ENCODE measurements around the gene RCBTB2. TPM values are rescaled to one million over a fixed set of nuclear protein-coding genes. Genes with fewer than 3 reads are reported as not detected.
A peak's percentile ranks its signal among the peaks of the same experiment; 100 is the strongest.

RCBTB2 gene
- total RNA-seq, 2 donors from 2014 or later: 5.2 to 13.4 TPM

- Histone ChIP-seq H3K4me1 (peaks cover 0 to 33% of the 10 kb centered on the region in 2 donors), H3K9me3 (no peaks in the 10 kb centered on the region), H3K27ac (peak overlapping the region; percentile 75), H3K36me3 (no peaks in the 10 kb centered on the region), H3K27me3 (no peaks in the 10 kb centered on the region), H3K4me3 (peak overlapping the region in 1 of 2 donors; percentile 9)
- TF ChIP-seq, protein P1, sequence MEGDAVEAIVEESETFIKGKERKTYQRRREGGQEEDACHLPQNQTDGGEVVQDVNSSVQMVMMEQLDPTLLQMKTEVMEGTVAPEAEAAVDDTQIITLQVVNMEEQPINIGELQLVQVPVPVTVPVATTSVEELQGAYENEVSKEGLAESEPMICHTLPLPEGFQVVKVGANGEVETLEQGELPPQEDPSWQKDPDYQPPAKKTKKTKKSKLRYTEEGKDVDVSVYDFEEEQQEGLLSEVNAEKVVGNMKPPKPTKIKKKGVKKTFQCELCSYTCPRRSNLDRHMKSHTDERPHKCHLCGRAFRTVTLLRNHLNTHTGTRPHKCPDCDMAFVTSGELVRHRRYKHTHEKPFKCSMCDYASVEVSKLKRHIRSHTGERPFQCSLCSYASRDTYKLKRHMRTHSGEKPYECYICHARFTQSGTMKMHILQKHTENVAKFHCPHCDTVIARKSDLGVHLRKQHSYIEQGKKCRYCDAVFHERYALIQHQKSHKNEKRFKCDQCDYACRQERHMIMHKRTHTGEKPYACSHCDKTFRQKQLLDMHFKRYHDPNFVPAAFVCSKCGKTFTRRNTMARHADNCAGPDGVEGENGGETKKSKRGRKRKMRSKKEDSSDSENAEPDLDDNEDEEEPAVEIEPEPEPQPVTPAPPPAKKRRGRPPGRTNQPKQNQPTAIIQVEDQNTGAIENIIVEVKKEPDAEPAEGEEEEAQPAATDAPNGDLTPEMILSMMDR (IDR thresholded peaks at IDR 0.05): no peak
- no peak for DNase-seq (ENCODE audit: low spot score)
These were observed 26.7 kb downstream of the RCBTB2 start for GRCh38 chr13:48506092-48506701.

DNA sequence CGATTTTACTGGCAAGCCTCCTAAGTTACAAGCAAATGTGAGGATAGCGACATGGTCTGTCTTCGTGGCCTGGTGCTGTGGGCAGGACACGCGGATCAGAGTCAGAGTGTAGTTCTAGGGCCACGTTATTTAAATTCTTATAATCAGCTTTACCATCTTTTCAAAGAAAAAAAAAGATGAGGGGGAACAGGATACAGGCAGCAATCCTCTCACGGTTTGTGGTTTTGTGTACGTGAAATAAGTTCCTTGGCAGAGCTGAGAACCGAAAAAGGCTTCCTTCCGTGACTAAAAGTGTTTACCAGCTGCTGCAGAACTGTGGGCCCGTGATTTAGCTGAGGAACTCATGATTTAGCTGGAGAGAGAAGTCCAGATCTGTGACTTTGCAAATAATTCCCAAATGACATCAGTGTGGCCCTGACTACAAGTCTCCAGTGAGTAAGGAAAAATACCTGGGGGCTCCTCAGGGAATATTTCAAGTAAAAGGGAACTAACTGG, 27.2 kb downstream of the RCBTB2 start:
- Histone ChIP-seq H3K27ac (peak overlapping the region; percentile 75), H3K4me3 (peak overlapping the region in 1 of 2 donors; percentile 9), H3K4me1 (peaks cover 0 to 33% of the 10 kb centered on the region in 2 donors), H3K9me3 (no peaks in the 10 kb centered on the region), H3K27me3 (no peaks in the 10 kb centered on the region), H3K36me3 (no peaks in the 10 kb centered on the region)
- DNase-seq (ENCODE audit: low spot score): no peak
- TF ChIP-seq, protein P1 (IDR thresholded peaks at IDR 0.05): no peak

GRCh38 chr13:48505012-48505411, 27.9 kb downstream of the RCBTB2 start:
- Histone ChIP-seq H3K4me3 (no peak overlapping the region), H3K27me3 (no peaks in the 10 kb centered on the region), H3K27ac (peak overlapping the region; percentile 75), H3K36me3 (no peaks in the 10 kb centered on the region), H3K9me3 (no peaks in the 10 kb centered on the region), H3K4me1 (peaks cover 0 to 33% of the 10 kb centered on the region in 2 donors)
- TF ChIP-seq, protein P1 (IDR thresholded peaks at IDR 0.05): peak in 1 of 2 donors; percentile 41
- DNase-seq (ENCODE audit: low spot score): no peak

DNA sequence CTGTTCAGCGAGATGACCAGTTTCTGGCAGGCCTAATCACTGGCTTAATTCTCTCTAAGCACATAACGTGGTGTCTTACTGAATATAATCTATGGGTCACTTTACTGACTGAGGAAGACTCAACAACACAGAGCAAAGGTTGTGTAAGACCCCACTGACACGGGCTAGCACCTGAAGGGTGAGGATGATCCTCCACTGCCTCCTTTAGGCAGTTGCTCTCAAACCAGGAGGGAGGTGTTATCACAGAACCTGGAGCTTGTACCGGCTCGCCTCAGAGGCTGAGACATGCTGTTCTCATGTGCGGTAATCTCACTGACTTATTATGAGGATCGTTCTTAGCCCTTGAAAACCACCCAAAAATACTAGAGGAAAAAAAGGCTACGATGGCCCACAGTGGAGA, 28.3 kb downstream of the RCBTB2 start:
- peak overlapping the region; percentile 75 for H3K27ac ChIP-seq
- H3K4me1 ChIP-seq: peaks cover 0 to 33% of the 10 kb centered on the region in 2 donors
- DNase-seq (ENCODE audit: low spot score): no peak
- H3K27me3 ChIP-seq: no peaks in the 10 kb centered on the region
- no peaks in the 10 kb centered on the region for H3K36me3 ChIP-seq
- no peaks in the 10 kb centered on the region for H3K9me3 ChIP-seq
- TF ChIP-seq, protein P1 (IDR thresholded peaks at IDR 0.05): no peak
- no peak overlapping the region for H3K4me3 ChIP-seq

DNA sequence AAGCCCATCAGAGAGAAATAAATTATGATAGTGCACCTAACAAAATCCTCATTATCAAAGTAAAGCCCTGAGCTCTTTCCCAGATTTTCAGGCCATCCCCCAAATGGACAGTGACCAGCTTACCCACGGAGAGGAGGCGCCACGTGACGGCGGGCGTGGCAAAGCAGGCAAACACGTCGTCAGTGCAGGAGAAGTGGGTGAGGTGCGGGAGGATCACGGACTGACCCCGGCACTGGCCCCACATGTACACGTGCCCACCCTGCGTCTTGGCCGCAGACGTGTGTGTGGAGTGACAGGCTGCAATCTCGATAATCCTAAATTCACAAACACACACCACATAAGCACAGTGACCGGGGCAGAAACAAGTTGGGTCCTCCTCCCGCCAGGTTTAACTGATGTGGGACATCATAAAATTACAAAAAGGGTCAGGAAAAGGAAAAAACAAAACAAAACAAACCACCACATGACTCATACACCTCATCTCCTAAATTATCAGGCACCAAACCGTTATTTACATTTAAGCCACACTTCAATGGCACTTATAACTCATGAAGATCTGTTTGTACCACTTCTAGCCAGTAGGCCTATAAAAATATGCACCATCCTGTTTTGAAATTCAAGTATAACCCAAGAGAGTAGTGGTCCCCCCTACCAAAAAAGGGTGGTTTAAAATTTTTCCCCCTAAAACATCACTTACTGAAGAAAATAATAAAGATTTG, 30.1 kb downstream of the RCBTB2 start:
- peaks cover 0 to 33% of the 10 kb centered on the region in 2 donors for H3K4me1 ChIP-seq
- DNase-seq (ENCODE audit: low spot score): no peak
- H3K4me3 ChIP-seq: no peak overlapping the region
- TF ChIP-seq, protein P1 (IDR thresholded peaks at IDR 0.05): no peak
- no peaks in the 10 kb centered on the region for H3K27me3 ChIP-seq
- H3K27ac ChIP-seq: no peak overlapping the region
- H3K36me3 ChIP-seq: no peaks in the 10 kb centered on the region
- no peaks in the 10 kb centered on the region for H3K9me3 ChIP-seq
